Fibroblast of villous mesenchyme (primary cell): Measurements from ENCODE around the gene FAM161A. TPM values are rescaled to one million over a fixed set of nuclear protein-coding genes. Genes with fewer than 3 reads are reported as not detected.

ENCODE experiments used
- DNase-seq: peaks from one replicate; pipeline ENCODE4 v3.0.0-alpha.2; 2010; ENCODE audit warnings: low read depth
- H3K4me3 ChIP-seq: 2 replicates; pipeline ENCODE4 v1.5.1; 2011; ENCODE audit warnings: low read depth, mild to moderate bottlenecking, low read length
- CTCF ChIP-seq: IDR thresholded peaks from 2 replicates; pipeline ENCODE4 v1.5.1; 2012; ENCODE audit warnings: low read depth, mild to moderate bottlenecking, low read length; ENCODE audit not compliant: insufficient read depth
- total RNA-seq: library from RNA; depleted of rRNA; stranded (reverse); fragments of >200 nt; gene quantifications from 2 replicates; pipeline ENCODE4 v1.2.3, GENCODE V29; 2012

FAM161A gene
- 1.9 and 2.2 TPM in 2 replicates for total RNA-seq

DNA sequence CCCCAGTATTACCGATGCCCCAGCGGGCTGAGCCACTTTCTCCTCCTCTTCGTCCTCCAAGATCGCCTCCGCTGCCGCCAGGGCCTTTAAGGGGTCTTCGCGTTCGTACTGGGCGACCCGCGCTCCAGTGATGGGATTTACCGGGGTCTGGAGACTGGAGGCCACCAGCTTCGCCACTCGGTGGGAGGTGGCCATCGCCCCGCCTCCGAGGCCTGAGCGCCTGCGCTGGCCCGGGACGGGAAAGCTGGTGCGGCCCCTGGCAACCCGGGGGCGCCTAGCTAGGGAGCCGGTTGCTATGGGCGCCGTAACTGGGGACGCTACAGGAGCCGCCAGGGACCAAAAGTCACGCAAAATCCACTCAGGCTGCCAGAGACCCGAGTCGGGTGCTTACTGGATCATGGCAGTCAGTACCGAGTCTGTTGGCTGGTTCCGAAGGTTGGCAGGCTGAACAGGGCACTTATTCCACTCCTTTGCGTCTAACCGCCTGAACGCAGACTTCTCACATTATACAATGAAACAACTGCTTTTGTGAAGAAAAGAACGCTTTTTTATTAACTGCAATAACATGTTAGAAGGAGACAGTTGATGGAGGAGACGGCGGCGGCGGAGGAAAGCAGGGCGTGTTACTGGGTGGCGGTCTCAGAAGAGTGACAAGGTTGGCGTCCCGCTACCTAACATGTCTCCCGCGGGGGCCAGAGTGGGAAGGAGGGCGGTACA lies at the start of gene FAM161A:
Gene FAM161A (minus strand): TSS at position 214 of the 717 bp plus-strand sequence. CDS start 19 bp downstream, at position 195.
- no peak for TF ChIP-seq CTCF
- DNase-seq = peak; percentile 84
- peak within 1 kb of the TSS; percentile 89 for H3K4me3 ChIP-seq

- no peak for TF ChIP-seq CTCF
- H3K4me3 ChIP-seq = no peak overlapping the region
- DNase-seq = peak; percentile 35
Observed at GRCh38 chr2:61900281-61900680, 46.4 kb upstream of the FAM161A start.

DNA sequence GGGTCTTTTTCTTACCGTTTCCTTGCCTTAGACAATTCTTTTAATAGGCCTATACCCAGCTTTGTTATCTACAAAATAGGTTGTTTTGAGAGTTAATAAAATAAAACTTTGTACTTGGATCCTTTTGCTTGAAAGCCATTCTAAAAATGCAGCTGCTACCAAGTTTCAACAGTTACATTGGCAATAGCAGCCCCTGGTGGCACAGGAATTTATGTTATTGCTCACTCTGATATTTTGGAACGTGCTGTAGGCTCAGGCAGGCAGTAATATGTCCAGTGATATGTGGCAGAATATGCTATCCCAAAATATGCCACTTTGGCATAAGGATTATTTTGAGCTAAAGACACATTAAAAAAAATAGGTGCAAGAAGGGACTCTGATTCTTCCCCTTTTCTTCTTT lies 45.0 kb upstream of the FAM161A start:
- H3K4me3 ChIP-seq = no peak overlapping the region
- DNase-seq = peak; percentile 25

DNA sequence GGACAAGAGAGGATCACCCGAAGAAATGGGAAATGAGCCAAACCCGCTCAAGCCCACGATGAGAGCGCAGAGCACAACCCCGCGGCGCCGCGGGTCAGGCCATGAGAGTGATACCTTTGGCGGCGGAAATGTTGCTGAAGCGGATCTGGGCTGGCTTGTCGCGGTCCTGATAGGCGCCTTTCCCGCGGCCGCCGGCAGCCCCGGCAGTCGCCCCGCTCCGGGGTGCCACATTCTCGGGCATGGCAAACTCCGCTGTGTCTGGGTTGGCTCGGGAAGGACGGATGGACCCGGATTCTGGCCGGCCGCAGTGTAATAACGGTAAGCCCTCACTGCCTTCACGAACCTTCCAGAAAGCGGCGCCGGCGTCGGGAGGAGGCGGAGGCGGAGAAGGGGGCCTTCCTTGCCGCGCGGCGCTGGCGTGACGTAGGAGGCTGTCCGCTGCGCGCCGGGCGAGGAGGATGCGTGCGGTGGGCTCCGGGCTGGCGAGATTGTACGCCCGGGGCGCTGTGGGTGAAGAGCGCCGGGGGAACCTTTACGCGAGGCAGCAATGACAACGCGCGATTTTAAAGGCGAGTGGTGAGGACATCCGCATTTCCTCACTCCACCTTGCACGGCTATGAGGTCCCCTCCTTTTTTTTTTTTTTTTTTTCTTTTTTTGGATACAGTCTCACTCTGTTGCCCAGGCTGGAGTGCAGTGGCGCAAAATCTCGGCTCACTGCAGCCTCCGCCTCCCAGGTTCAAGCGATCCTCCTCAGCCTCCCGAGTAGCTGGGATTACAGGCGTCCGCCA lies 34.6 kb upstream of the FAM161A start, which contains the start of gene CCT4:
Gene CCT4 (minus strand): TSS at position 390 of the 789 bp plus-strand sequence. CDS start 149 bp downstream, at position 241.
- H3K4me3 ChIP-seq = peak within 1 kb of the TSS; percentile 74
- DNase-seq = peak; percentile 89
- TF ChIP-seq CTCF = no peak

More for the DNA sequence above, 45.0 kb upstream of the FAM161A start:
- TF ChIP-seq CTCF = peak; percentile 61

GRCh38 chr2:61887717-61888266 lies 33.9 kb upstream of the FAM161A start:
- peak overlapping the region; percentile 74 for H3K4me3 ChIP-seq
- peak; percentile 57 for DNase-seq
- TF ChIP-seq CTCF = no peak

DNA sequence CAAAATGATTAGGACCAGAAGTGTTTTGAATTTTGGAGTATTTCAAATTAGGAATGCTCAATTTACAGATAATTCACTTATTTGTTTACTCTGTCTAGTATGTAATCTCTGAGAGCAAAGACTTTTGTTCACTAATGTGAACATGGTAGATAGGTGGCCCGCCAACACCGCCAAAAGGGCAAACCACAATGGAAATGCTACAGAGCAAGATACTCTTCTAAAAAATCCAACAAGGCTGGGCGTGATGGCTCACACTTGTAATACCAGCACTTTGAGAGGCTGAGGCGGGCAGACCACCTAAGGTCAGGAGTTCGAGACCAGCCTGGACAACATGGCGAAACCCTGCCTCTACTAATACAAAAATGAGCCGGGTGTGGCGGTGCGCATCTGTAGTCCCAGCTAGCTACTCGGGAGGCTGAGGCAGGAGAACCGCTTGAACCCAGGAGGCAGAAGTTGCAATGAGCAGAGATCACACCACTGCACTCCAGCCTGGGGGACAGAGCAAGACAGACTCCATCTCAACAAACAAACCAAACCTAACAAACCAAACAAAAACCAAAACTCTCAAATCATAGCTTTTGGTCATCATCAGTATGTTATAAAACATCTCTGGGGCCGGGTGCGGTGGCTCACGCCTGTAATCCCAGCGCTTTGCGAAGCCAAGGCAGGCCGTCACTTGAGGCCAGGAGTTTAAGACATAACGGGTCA lies 32.2 kb upstream of the FAM161A start:
- no peak for TF ChIP-seq CTCF
- H3K4me3 ChIP-seq = peak overlapping the region; percentile 22
- no peak for DNase-seq
